ENCODE data around the gene PAF1. TPM values are rescaled to one million over a fixed set of nuclear protein-coding genes. Genes with fewer than 3 reads are reported as not detected.

The PAF1 gene
- total RNA-seq, 1 experiment from 2014 or later: 38.0 TPM

DNA sequence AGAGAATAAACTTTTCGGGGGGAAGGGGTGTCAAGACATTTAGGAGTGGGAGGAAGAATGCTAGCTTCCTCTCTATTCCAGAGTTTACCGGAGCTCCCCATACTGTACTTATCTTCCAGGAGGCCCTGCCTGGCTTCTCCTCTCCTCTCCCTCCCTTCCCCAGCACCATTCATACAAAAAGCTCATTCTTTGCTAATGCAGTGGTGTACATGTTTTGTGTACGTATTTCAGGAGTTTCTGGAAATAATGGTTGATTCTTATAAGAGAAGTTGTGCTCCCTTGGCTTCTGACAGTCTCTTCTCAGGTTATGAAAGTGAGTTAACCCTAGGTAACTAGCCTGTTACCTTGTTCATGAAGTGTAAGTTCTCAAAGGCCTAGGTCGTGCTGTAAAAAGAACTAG, 41.6 kb downstream of the PAF1 start:
- Histone ChIP-seq H3K18ac (ENCODE audit: insufficient read length, low read depth, low read length) (no peak overlapping the region), H2BK20ac (ENCODE audit: low read depth, low read length, poor library complexity, severe bottlenecking) (no peak overlapping the region), H3K4me1 (ENCODE audit: insufficient read depth, low read length) (no peaks in the 10 kb centered on the region), H3K23ac (ENCODE audit: insufficient read length, low read depth, low read length) (no peak overlapping the region), H3K9ac (ENCODE audit: extremely low read depth, insufficient read length, low read length) (no peak overlapping the region), H3K4ac (ENCODE audit: low read depth, low read length) (no peak overlapping the region), H2BK120ac (ENCODE audit: low read depth, low read length, poor library complexity, severe bottlenecking) (no peak overlapping the region), H3K4me2 (ENCODE audit: insufficient read depth, insufficient read length, low read length) (no peak overlapping the region), H3K14ac (ENCODE audit: insufficient read depth, low read length) (no peak overlapping the region), H3K79me2 (ENCODE audit: insufficient read depth, low read length) (no peaks in the 10 kb centered on the region; the same call in 1 of the 2 replicates), H3K9me3 (ENCODE audit: control insufficient read depth, low read depth, low read length) (no peaks in the 10 kb centered on the region), H3K79me1 (ENCODE audit: insufficient read depth, low read depth, low read length, poor library complexity, severe bottlenecking) (peaks cover 5% of the 10 kb centered on the region), H4K91ac (ENCODE audit: insufficient read length, low read depth, low read length) (no peak overlapping the region), H3K27me3 (ENCODE audit: insufficient read depth, low read length) (no peaks in the 10 kb centered on the region; the same call in 1 of the 2 replicates), H3K56ac (ENCODE audit: insufficient read length, low read depth, low read length) (no peak overlapping the region), H3K27ac (ENCODE audit: insufficient read length, low read depth, low read length) (no peak overlapping the region), H2AK5ac (ENCODE audit: insufficient read length, low read length) (no peak overlapping the region), H2BK5ac (ENCODE audit: insufficient read length, low read length) (no peak overlapping the region), H2BK15ac (ENCODE audit: low read depth, low read length) (no peak overlapping the region), H4K8ac (replicated peaks; ENCODE audit: insufficient read length, low read depth, low read length) (no peak overlapping the region), H2AFZ (ENCODE audit: low read length) (no peak overlapping the region), H3K23me2 (ENCODE audit: insufficient read length, low read depth, low read length, poor library complexity, severe bottlenecking) (no peaks in the 10 kb centered on the region), H3T11ph (ENCODE audit: low read length) (no peak overlapping the region), H4K20me1 (ENCODE audit: control insufficient read depth, insufficient read depth, insufficient read length) (no peaks in the 10 kb centered on the region), H2BK12ac (ENCODE audit: insufficient read length, low read depth, low read length) (no peak overlapping the region), H4K5ac (ENCODE audit: insufficient read length, low read depth, low read length) (no peak overlapping the region)
- H3K4me3 Mint-ChIP-seq: no peak overlapping the region
- no peak for DNase-seq
- no peaks in the 10 kb centered on the region for H3K27me3 Mint-ChIP-seq (ENCODE audit: low read depth)
- peaks cover 10 to 59% (median 45%) of the 10 kb centered on the region in 3 experiments; a peak in 6 of 7 replicates for H3K36me3 Mint-ChIP-seq (ENCODE audit: insufficient read depth in 1 of 3, low read depth in 3 of 3)
- no peak overlapping the region for H3K27ac Mint-ChIP-seq
- TF ChIP-seq, protein P1, sequence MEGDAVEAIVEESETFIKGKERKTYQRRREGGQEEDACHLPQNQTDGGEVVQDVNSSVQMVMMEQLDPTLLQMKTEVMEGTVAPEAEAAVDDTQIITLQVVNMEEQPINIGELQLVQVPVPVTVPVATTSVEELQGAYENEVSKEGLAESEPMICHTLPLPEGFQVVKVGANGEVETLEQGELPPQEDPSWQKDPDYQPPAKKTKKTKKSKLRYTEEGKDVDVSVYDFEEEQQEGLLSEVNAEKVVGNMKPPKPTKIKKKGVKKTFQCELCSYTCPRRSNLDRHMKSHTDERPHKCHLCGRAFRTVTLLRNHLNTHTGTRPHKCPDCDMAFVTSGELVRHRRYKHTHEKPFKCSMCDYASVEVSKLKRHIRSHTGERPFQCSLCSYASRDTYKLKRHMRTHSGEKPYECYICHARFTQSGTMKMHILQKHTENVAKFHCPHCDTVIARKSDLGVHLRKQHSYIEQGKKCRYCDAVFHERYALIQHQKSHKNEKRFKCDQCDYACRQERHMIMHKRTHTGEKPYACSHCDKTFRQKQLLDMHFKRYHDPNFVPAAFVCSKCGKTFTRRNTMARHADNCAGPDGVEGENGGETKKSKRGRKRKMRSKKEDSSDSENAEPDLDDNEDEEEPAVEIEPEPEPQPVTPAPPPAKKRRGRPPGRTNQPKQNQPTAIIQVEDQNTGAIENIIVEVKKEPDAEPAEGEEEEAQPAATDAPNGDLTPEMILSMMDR (conservative IDR thresholded peaks at IDR 0.05): no peak
- WGBS (ENCODE audit: extremely low coverage, insufficient read length, low lambda C conversion rate): no CpG with 5 or more reads among the region's 4 CpGs
- H3K9me3 Mint-ChIP-seq: no peaks in the 10 kb centered on the region
- H3K4me1 Mint-ChIP-seq: peaks cover 5 to 8% of the 10 kb centered on the region in 2 experiments; a peak in 3 of 4 replicates
